A549 (cell line): ENCODE results near the gene MVB12B. TPM values are rescaled to one million over a fixed set of nuclear protein-coding genes. Genes with fewer than 3 reads are reported as not detected.

Experiments used
- ATAC-seq, 2 experiments: fragments of 200-7000 bp in 1 of 2; fragments of >200 bp in 1 of 2; cut with Nextera tagmentation in 1 of 2; cut with Tn5 transposase in 1 of 2; 3 replicates each; pipeline versions ENCODE4 v1.8.0 to v1.9.1; 2018 to 2020; ENCODE audit warnings: mild to moderate bottlenecking in 1 of 2, moderate library complexity in 1 of 2
- CTCF ChIA-PET: fragments of 300-600 bp; sonication (Branson Sonifier 250); formaldehyde crosslinking; extraction: SDS; loops from one replicate; lab custom pipeline; 2021; ENCODE audit warnings: antibody characterized with exemption, inconsistent platforms; lab: Yijun Ruan, JAX
- POLR2A ChIA-PET: fragments of 350-600 bp; formaldehyde crosslinking; extraction: SDS; loops from one replicate; lab custom pipeline; 2021; ENCODE audit warnings: antibody characterized with exemption, inconsistent platforms; lab: Yijun Ruan, JAX
- DNase-seq, 2 experiments: peaks; one replicate each; pipeline versions ENCODE4 v3.0.0 to v3.0.0-alpha.2; 2011 to 2016; ENCODE audit warnings: low read depth in 1 of 2, low spot score in 1 of 2
- FAIRE-seq: peaks from 2 replicates; lab custom pipeline; 2011; peaks lifted over from hg19 to GRCh38; lab: Jason Lieb, UNC
- H3K27ac ChIP-seq, 2 experiments: fragments of >200 bp; sonication (Bioruptor Twin); formaldehyde crosslinking; 3 replicates each; pipeline ENCODE4 v1.5.1; 2016 to 2017
- H3K4me1 ChIP-seq: fragments of >200 bp; sonication (Bioruptor Twin); formaldehyde crosslinking; 3 replicates; pipeline ENCODE4 v1.6.1; 2016
- H3K4me2 ChIP-seq: fragments of >200 bp; sonication (Bioruptor Twin); formaldehyde crosslinking; 3 replicates; pipeline ENCODE4 v1.6.1; 2016
- H3K4me3 ChIP-seq: fragments of >200 bp; sonication (Bioruptor Twin); formaldehyde crosslinking; 3 replicates; pipeline ENCODE4 v1.5.1; 2016
- H3K9me3 ChIP-seq: fragments of >200 bp; sonication (Bioruptor Twin); formaldehyde crosslinking; 3 replicates; pipeline ENCODE4 v1.6.1; 2016
- ATOH8 ChIP-seq: fragments of 250-450 bp; sonication (Bioruptor Pico); IDR thresholded peaks from 2 replicates; pipeline ENCODE4 v1.5.0; 2020; ENCODE audit warnings: low read depth, mild to moderate bottlenecking, moderate library complexity
- CTCF ChIP-seq: fragments of >200 bp; sonication (Bioruptor Twin); formaldehyde crosslinking; IDR thresholded peaks from 3 replicates; pipeline ENCODE4 v1.5.1; 2016
- EHMT2 ChIP-seq: fragments of 200-600 bp; sonication (generic); IDR thresholded peaks from 2 replicates; pipeline ENCODE4 v1.6.1; 2016; ENCODE audit warnings: antibody characterized with exemption, low read depth, mild to moderate bottlenecking, moderate library complexity
- ESRRA ChIP-seq: fragments of 150-350 bp; IDR thresholded peaks from 2 replicates; pipeline ENCODE4 v1.6.1; 2014; ENCODE audit warnings: mild to moderate bottlenecking, low read length, borderline replicate concordance
- FOSB ChIP-seq: fragments of 250-450 bp; sonication (Bioruptor Pico); IDR thresholded peaks from 2 replicates; pipeline ENCODE4 v1.5.0; 2020; ENCODE audit warnings: mild to moderate bottlenecking, moderate library complexity
- FOSL2 ChIP-seq, 2 experiments: fragments of 450-650 bp in 1 of 2; fragments of >200 bp in 1 of 2; sonication (Bioruptor Twin) in 1 of 2; formaldehyde crosslinking; IDR thresholded peaks; 2 replicates each; pipeline versions ENCODE4 v1.5.0 to v1.6.1; 2016 to 2020; ENCODE audit warnings: mild to moderate bottlenecking in 1 of 2, moderate library complexity in 1 of 2
- FOXS1 ChIP-seq: fragments of 250-450 bp; sonication (Bioruptor Pico); IDR thresholded peaks from 2 replicates; pipeline ENCODE4 v1.5.0; 2020; ENCODE audit warnings: mild to moderate bottlenecking, moderate library complexity
- HDAC2 ChIP-seq: fragments of 200-600 bp; sonication (generic); IDR thresholded peaks from 2 replicates; pipeline ENCODE4 v1.6.1; 2016
- HES2 ChIP-seq: fragments of >200 bp; sonication (Bioruptor Twin); formaldehyde crosslinking; IDR thresholded peaks from 2 replicates; pipeline ENCODE4 v1.6.1; 2016
- HEYL ChIP-seq: fragments of 250-450 bp; sonication (Bioruptor Pico); IDR thresholded peaks from 2 replicates; pipeline ENCODE4 v1.8.0; 2021; ENCODE audit warnings: mild to moderate bottlenecking, moderate library complexity
- HMGXB4 ChIP-seq: fragments of 250-450 bp; sonication (Bioruptor Pico); IDR thresholded peaks from 2 replicates; pipeline ENCODE4 v1.5.0; 2021; ENCODE audit warnings: mild to moderate bottlenecking, moderate library complexity, borderline replicate concordance
- JUN ChIP-seq, 2 experiments: fragments of >200 bp; sonication (Bioruptor Twin); formaldehyde crosslinking; IDR thresholded peaks; 2 replicates in 1 of 2; 3 replicates in 1 of 2; pipeline ENCODE4 v1.6.1; 2016 to 2017
- MAZ ChIP-seq: fragments of 150-350 bp; IDR thresholded peaks from 2 replicates; pipeline ENCODE4 v1.6.1; 2014; ENCODE audit warnings: antibody characterized with exemption, low read depth, low read length, borderline replicate concordance
- NPAS2 ChIP-seq: fragments of 250-450 bp; sonication (Bioruptor Pico); IDR thresholded peaks from 2 replicates; pipeline ENCODE4 v1.8.0; 2022; ENCODE audit warnings: mild to moderate bottlenecking, moderate library complexity, borderline replicate concordance
- NR3C1 ChIP-seq: fragments of >200 bp; sonication (Bioruptor Twin); formaldehyde crosslinking; IDR thresholded peaks from 3 replicates; pipeline ENCODE4 v1.6.1; 2017
- POLR2A ChIP-seq: IDR thresholded peaks from 2 replicates; pipeline ENCODE4 v1.6.1; 2012; ENCODE audit warnings: mild to moderate bottlenecking, low read length
- POLR2AphosphoS2 ChIP-seq: conservative IDR thresholded peaks from 2 replicates; pipeline ENCODE4 v1.6.1; 2012; ENCODE audit warnings: low read length, improper control_type of control experiment, inconsistent platforms
- RAD21 ChIP-seq, 2 experiments: fragments of >200 bp in 1 of 2; sonication (Bioruptor Twin) in 1 of 2; formaldehyde crosslinking in 1 of 2; IDR thresholded peaks in 1 of 2; conservative IDR thresholded peaks in 1 of 2; 2 replicates in 1 of 2; 3 replicates in 1 of 2; pipeline ENCODE4 v1.6.1; 2012 to 2018; ENCODE audit warnings: inconsistent platforms in 1 of 2
- RFX5 ChIP-seq: fragments of 450-650 bp; IDR thresholded peaks from 2 replicates; pipeline ENCODE4 v1.7.1; 2014; ENCODE audit warnings: antibody characterized with exemption, mild to moderate bottlenecking, moderate library complexity
- RNF2 ChIP-seq: fragments of 200-600 bp; sonication (generic); IDR thresholded peaks from 2 replicates; pipeline ENCODE4 v1.6.1; 2016; ENCODE audit warnings: low read depth, mild to moderate bottlenecking, antibody characterized with exemption, moderate library complexity, borderline replicate concordance
- SMC3 ChIP-seq: fragments of >200 bp; sonication (Bioruptor Twin); formaldehyde crosslinking; IDR thresholded peaks from 3 replicates; pipeline ENCODE4 v1.6.1; 2018; ENCODE audit warnings: inconsistent platforms
- SREBF2 ChIP-seq: fragments of 450-650 bp; IDR thresholded peaks from 2 replicates; pipeline ENCODE4 v1.6.1; 2014; ENCODE audit warnings: mild to moderate bottlenecking, moderate library complexity
- TP53 ChIP-seq: fragments of 250-450 bp; sonication (Bioruptor Pico); IDR thresholded peaks from 2 replicates; pipeline ENCODE4 v1.5.0; 2021; ENCODE audit warnings: mild to moderate bottlenecking, moderate library complexity
- ZFP36 ChIP-seq: fragments of 450-650 bp; IDR thresholded peaks from 2 replicates; pipeline ENCODE4 v1.6.1; 2014; ENCODE audit warnings: borderline replicate concordance; ENCODE audit not compliant: partially characterized antibody
- ZSCAN20 ChIP-seq: fragments of 250-450 bp; sonication (Bioruptor Pico); IDR thresholded peaks from 2 replicates; pipeline ENCODE4 v1.8.0; 2022; ENCODE audit warnings: mild to moderate bottlenecking, moderate library complexity
- WGBS: methylation state at CpG from one replicate; pipeline ENCODE4 v1.1.6; 2017; ENCODE audit errors: missing lambda C conversion rate; 5-methylcytosine and 5-hydroxymethylcytosine counted together
- polyA plus RNA-seq, 4 experiments: library from polyadenylated mRNA; depleted of rRNA in 3 of 4; stranded (reverse); fragments of >200 nt; fragmentation: RNase III in 1 of 4; extraction: RNeasy Plus Mini Kit Qiagen cat#74134 plus additional on column Dnase treatment in 1 of 4; gene quantifications; 2 replicates in 3 of 4; 3 replicates in 1 of 4; pipeline ENCODE4 v1.2.3, GENCODE V29; 2011 to 2017
- TF ChIP-seq, protein P1 (sequence below): fragments of >200 bp; sonication (Bioruptor Twin); formaldehyde crosslinking; IDR thresholded peaks from 3 replicates; pipeline ENCODE4 v1.6.1; 2016
- TF ChIP-seq, protein P2 (sequence below): IDR thresholded peaks from 2 replicates; pipeline ENCODE4 v1.6.1; 2012

Gene MVB12B
- polyA plus RNA-seq, 2 of the 4 experiments (the other 2 are of a cell fraction) = 4.6 to 5.9 TPM

DNA sequence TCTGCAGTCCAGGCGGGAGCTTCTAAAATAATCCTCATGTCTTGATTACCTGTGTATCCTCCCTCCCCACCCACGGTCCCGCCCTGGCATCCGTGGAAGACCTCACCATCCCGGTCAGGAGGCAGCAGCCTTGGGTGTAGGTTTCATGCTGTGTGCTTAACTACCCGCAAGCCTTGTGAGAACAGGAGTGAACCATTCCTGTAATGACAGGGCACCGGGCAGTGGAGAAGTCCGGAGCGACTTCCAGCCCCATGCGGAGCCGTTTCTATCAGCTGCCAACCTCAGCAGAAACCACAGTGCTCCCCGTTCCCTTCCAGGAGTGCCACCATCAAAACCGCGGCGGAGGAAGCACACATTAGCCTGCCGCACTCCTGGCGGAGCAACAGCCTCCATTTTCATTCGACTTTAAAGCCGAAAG is 163.6 kb downstream of the MVB12B start:
- ChIA-PET POLR2A (no interaction called here), CTCF (interaction anchor here (0.9 to 8.3 kb wide), 33 partner anchors 8 to 1083 kb away, joined by 3 to 84 read pairs (median 8); no protein-coding TSS in a partner anchor)
- 75% methylated on average over 17 of the region's 19 CpGs for WGBS
- TF ChIP-seq TP53 (CRISPR knock-in tag) = no peak
- no peak for TF ChIP-seq FOXS1 (CRISPR knock-in tag)
- no peak for TF ChIP-seq HEYL
- TF ChIP-seq, protein P1, sequence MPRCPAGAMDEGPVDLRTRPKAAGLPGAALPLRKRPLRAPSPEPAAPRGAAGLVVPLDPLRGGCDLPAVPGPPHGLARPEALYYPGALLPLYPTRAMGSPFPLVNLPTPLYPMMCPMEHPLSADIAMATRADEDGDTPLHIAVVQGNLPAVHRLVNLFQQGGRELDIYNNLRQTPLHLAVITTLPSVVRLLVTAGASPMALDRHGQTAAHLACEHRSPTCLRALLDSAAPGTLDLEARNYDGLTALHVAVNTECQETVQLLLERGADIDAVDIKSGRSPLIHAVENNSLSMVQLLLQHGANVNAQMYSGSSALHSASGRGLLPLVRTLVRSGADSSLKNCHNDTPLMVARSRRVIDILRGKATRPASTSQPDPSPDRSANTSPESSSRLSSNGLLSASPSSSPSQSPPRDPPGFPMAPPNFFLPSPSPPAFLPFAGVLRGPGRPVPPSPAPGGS = no peak
- no peak for TF ChIP-seq FOSL2 (IDR thresholded peaks at IDR 0.05)
- TF ChIP-seq FOSL2 (CRISPR knock-in tag; IDR thresholded peaks at IDR 0.05) = no peak
- ATAC-seq (no peak), FAIRE-seq (no peak), DNase-seq (no peak)
- Histone ChIP-seq H3K27ac (no peak overlapping the region), H3K4me1 (no peaks in the 10 kb centered on the region), H3K9me3 (no peaks in the 10 kb centered on the region), H3K4me3 (no peak overlapping the region), H3K4me2 (no peak overlapping the region)

GRCh38 chr9:126490871-126491567 is 164.4 kb downstream of the MVB12B start:
- FAIRE-seq (peak; percentile 87), DNase-seq (peak in 1 of 2 experiments; percentile 61), ATAC-seq (peak; percentile 49 to 83; a peak in 5 of 6 replicates)
- POLR2A ChIA-PET = no interaction called here
- H3K4me1 ChIP-seq = no peaks in the 10 kb centered on the region
- no peak overlapping the region for H3K27ac ChIP-seq
- H3K9me3 ChIP-seq = no peaks in the 10 kb centered on the region
- CTCF ChIA-PET = interaction anchor here (0.6 to 8.3 kb wide), 93 partner anchors 9 to 1089 kb away, joined by 3 to 84 read pairs (median 4); no protein-coding TSS in a partner anchor
- H3K4me2 ChIP-seq = no peak overlapping the region
- TF ChIP-seq NPAS2 (CRISPR knock-in tag) (no peak), ZSCAN20 (CRISPR knock-in tag) (no peak), RFX5 (no peak), HDAC2 (no peak), HES2 (no peak), ESRRA (no peak), SREBF2 (no peak), POLR2AphosphoS2 (no peak), FOXS1 (CRISPR knock-in tag) (no peak), FOSL2 (IDR thresholded peaks at IDR 0.05) (no peak), FOSL2 (CRISPR knock-in tag; IDR thresholded peaks at IDR 0.05) (no peak), NR3C1 (no peak), CTCF (peak; percentile 90), RNF2 (no peak), SMC3 (peak; percentile 73), ZFP36 (no peak), POLR2A (no peak), MAZ (no peak), JUN (IDR thresholded peaks at IDR 0.05) (no peak), TP53 (CRISPR knock-in tag) (no peak), FOSB (CRISPR knock-in tag) (no peak), HMGXB4 (CRISPR knock-in tag) (no peak), EHMT2 (no peak), RAD21 (conservative IDR thresholded peaks at IDR 0.05 in 1 of 2, IDR thresholded peaks at IDR 0.05 in 1 of 2) (peak; percentile 92 to 94), ATOH8 (CRISPR knock-in tag) (no peak)
- TF ChIP-seq, protein P2, sequence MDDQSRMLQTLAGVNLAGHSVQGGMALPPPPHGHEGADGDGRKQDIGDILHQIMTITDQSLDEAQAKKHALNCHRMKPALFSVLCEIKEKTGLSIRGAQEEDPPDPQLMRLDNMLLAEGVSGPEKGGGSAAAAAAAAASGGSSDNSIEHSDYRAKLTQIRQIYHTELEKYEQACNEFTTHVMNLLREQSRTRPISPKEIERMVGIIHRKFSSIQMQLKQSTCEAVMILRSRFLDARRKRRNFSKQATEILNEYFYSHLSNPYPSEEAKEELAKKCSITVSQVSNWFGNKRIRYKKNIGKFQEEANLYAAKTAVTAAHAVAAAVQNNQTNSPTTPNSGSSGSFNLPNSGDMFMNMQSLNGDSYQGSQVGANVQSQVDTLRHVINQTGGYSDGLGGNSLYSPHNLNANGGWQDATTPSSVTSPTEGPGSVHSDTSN = no peak
- TF ChIP-seq, all 56 proteins: peak for 3
- no peak overlapping the region for H3K4me3 ChIP-seq
- WGBS = 53% methylated on average over 20 of the region's 20 CpGs
